HepG2 (cell line): ENCODE results near the gene C14orf119. TPM values are rescaled to one million over a fixed set of nuclear protein-coding genes. Genes with fewer than 3 reads are reported as not detected.

Source experiments
- ATRX ChIP-seq: sonication (generic); formaldehyde crosslinking; IDR thresholded peaks from 2 replicates; pipeline ENCODE4 v1.4.0; 2020; ENCODE audit warnings: missing genetic modification reagents, borderline replicate concordance
- BRD4 ChIP-seq: sonication (generic); formaldehyde crosslinking; IDR thresholded peaks from 2 replicates; pipeline ENCODE4 v1.4.0; 2020; ENCODE audit warnings: missing genetic modification reagents
- CC2D1A ChIP-seq: sonication (generic); formaldehyde crosslinking; IDR thresholded peaks from 2 replicates; pipeline ENCODE4 v1.8.1; 2023; ENCODE audit warnings: mild to moderate bottlenecking, missing genetic modification reagents
- CHCHD3 ChIP-seq: sonication (generic); formaldehyde crosslinking; IDR thresholded peaks from 2 replicates; pipeline ENCODE4 v1.8.0; 2022; ENCODE audit warnings: mild to moderate bottlenecking, missing genetic modification reagents, moderate library complexity
- CREM ChIP-seq, 2 experiments: sonication (generic) in 1 of 2; formaldehyde crosslinking in 1 of 2; IDR thresholded peaks; 2 replicates each; pipeline versions ENCODE4 v1.4.0 to v1.6.1; 2016 to 2020; ENCODE audit warnings: antibody characterized with exemption in 1 of 2, mild to moderate bottlenecking in 1 of 2, missing genetic modification reagents in 1 of 2
- HNF4G ChIP-seq, 2 experiments: sonication (generic) in 1 of 2; formaldehyde crosslinking in 1 of 2; IDR thresholded peaks; 2 replicates each; pipeline versions ENCODE4 v1.4.0 to v1.6.1; 2011 to 2020; ENCODE audit warnings: borderline replicate concordance in 2 of 2, low read depth in 2 of 2, mild to moderate bottlenecking in 2 of 2, low read length in 1 of 2, missing genetic modification reagents in 1 of 2, moderate library complexity in 1 of 2
- ISX ChIP-seq: sonication (generic); formaldehyde crosslinking; conservative IDR thresholded peaks from 2 replicates; pipeline ENCODE4 v1.5.0; 2020; ENCODE audit warnings: missing genetic modification reagents
- JUND ChIP-seq: sonication (generic); formaldehyde crosslinking; IDR thresholded peaks from 2 replicates; pipeline ENCODE4 v1.8.0; 2022; ENCODE audit warnings: mild to moderate bottlenecking, missing genetic modification reagents
- KDM4B ChIP-seq: sonication (generic); formaldehyde crosslinking; IDR thresholded peaks from 2 replicates; pipeline ENCODE4 v1.4.0; 2020; ENCODE audit warnings: missing genetic modification reagents
- KDM5A ChIP-seq: fragments of 200-600 bp; sonication (generic); IDR thresholded peaks from 2 replicates; pipeline ENCODE4 v1.7.0; 2018; ENCODE audit warnings: antibody characterized with exemption, mild to moderate bottlenecking, low read length, borderline replicate concordance
- MATR3 ChIP-seq: sonication (generic); formaldehyde crosslinking; IDR thresholded peaks from 2 replicates; pipeline ENCODE4 v1.4.0; 2020; ENCODE audit warnings: missing genetic modification reagents
- MTA1 ChIP-seq: sonication (generic); formaldehyde crosslinking; IDR thresholded peaks from 2 replicates; pipeline ENCODE4 v1.4.0; 2020; ENCODE audit warnings: missing genetic modification reagents, mild to moderate bottlenecking, borderline replicate concordance
- POLR2AphosphoS2 ChIP-seq: IDR thresholded peaks from 2 replicates; pipeline ENCODE4 v1.6.1; 2011; ENCODE audit warnings: low read depth, low read length, improper control_type of control experiment
- REXO4 ChIP-seq: sonication (generic); formaldehyde crosslinking; IDR thresholded peaks from 2 replicates; pipeline ENCODE4 v1.8.0; 2022; ENCODE audit warnings: missing genetic modification reagents, mild to moderate bottlenecking, borderline replicate concordance
- ZNF430 ChIP-seq: sonication (generic); formaldehyde crosslinking; IDR thresholded peaks from 2 replicates; pipeline ENCODE4 v1.9.0; 2021; ENCODE audit warnings: mild to moderate bottlenecking, missing genetic modification reagents
- ZNF530 ChIP-seq: sonication (generic); formaldehyde crosslinking; IDR thresholded peaks from 2 replicates; pipeline ENCODE4 v1.5.0; 2020; ENCODE audit warnings: low read depth, mild to moderate bottlenecking, missing genetic modification reagents
- ZSCAN12 ChIP-seq: sonication (generic); formaldehyde crosslinking; IDR thresholded peaks from 2 replicates; pipeline ENCODE4 v1.9.0; 2021; ENCODE audit warnings: mild to moderate bottlenecking, missing genetic modification reagents
- polyA plus RNA-seq, 8 experiments: library from polyadenylated mRNA; depleted of rRNA in 3 of 8; stranded (reverse) in 7 of 8; unstranded in 1 of 8; fragments of >200 nt; fragmentation: Illumina TruSeq in 4 of 8; extraction: Trizol in 4 of 8; gene quantifications; 2 replicates each; pipeline versions ENCODE4 v1.2.1 to v1.2.3, GENCODE V29; 2011 to 2016; ENCODE audit warnings: low read depth in 4 of 8, missing spikeins in 1 of 8, mixed read lengths in 1 of 8; ENCODE audit not compliant: insufficient read depth in 1 of 8
- total RNA-seq, 5 experiments: library from RNA; depleted of rRNA; stranded (reverse); fragments of >200 nt; fragmentation: Illumina TruSeq; extraction: Trizol; gene quantifications; 2 replicates each; pipeline ENCODE4 v1.2.3, GENCODE V29; 2016; ENCODE audit warnings: low read depth in 1 of 5
- TF ChIP-seq, protein P1 (sequence below): sonication (generic); formaldehyde crosslinking; IDR thresholded peaks from 2 replicates; pipeline ENCODE4 v1.5.0; 2020; ENCODE audit warnings: missing genetic modification reagents
- TF ChIP-seq, protein P2 (sequence below): sonication (generic); formaldehyde crosslinking; IDR thresholded peaks from 2 replicates; pipeline ENCODE4 v1.4.0; 2020; ENCODE audit warnings: mild to moderate bottlenecking, low read depth, missing genetic modification reagents
- TF ChIP-seq, protein P3 (sequence below): fragments of 450-650 bp; IDR thresholded peaks from 2 replicates; pipeline ENCODE4 v1.6.1; 2016
- TF ChIP-seq, protein P4 (sequence below), 2 experiments: IDR thresholded peaks; 2 replicates each; pipeline ENCODE4 v1.6.1; 2011 to 2012; ENCODE audit warnings: low read length in 2 of 2, borderline replicate concordance in 1 of 2, low read depth in 1 of 2, mild to moderate bottlenecking in 1 of 2, moderate library complexity in 1 of 2

Gene C14orf119
- total and polyA plus RNA-seq, 2 of the 13 experiments (the other 11 are each of a cell fraction or from before 2014, with no cell fraction given): 117 to 206 TPM

DNA sequence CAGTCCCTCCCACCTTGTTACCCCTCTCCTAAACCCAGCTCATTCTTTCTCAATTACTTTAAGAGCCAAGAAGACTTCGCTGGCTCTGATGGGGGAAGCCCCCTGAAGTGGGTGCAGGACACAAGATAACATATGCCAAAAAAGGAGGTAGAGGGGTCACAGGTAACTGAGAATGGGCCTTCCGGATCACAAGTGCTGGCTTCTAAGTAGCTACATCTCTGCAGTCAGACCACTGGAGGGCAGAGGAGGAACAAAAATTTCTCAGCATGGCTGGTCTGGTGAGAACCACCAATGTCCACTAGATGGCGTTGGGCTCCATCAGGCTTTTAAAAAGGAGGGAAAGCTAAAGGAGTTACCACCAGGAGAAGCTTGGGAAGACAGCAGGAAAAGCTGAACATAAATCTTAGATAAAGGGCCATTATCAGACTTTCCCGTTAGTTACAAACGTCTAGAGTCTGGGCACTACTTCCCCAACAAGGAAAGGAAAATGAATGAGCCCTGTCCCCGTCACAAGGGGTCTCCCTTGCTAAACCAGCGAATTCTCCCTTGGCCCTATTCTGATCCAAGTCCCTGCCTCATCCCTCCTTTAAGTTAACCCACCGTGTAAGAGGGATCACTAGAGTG, 26.4 kb upstream of the C14orf119 start (continued):
- TF ChIP-seq BRD4 (CRISPR knock-in tag): 0 out of 2 replicates have a peak, but pooled peaks have one; percentile 11
- TF ChIP-seq KDM5A: no peak
- TF ChIP-seq, protein P1, sequence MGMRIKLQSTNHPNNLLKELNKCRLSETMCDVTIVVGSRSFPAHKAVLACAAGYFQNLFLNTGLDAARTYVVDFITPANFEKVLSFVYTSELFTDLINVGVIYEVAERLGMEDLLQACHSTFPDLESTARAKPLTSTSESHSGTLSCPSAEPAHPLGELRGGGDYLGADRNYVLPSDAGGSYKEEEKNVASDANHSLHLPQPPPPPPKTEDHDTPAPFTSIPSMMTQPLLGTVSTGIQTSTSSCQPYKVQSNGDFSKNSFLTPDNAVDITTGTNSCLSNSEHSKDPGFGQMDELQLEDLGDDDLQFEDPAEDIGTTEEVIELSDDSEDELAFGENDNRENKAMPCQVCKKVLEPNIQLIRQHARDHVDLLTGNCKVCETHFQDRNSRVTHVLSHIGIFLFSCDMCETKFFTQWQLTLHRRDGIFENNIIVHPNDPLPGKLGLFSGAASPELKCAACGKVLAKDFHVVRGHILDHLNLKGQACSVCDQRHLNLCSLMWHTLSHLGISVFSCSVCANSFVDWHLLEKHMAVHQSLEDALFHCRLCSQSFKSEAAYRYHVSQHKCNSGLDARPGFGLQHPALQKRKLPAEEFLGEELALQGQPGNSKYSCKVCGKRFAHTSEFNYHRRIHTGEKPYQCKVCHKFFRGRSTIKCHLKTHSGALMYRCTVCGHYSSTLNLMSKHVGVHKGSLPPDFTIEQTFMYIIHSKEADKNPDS (CRISPR knock-in tag): no peak
- no peak for TF ChIP-seq POLR2AphosphoS2
- no peak for TF ChIP-seq ATRX (CRISPR knock-in tag)
- TF ChIP-seq CC2D1A (CRISPR knock-in tag): peak; percentile 96; the same call in 1 of the 2 replicates
- TF ChIP-seq KDM4B (CRISPR knock-in tag): peak; percentile 88; the same call in 1 of the 2 replicates
- TF ChIP-seq HNF4G (IDR thresholded peaks at IDR 0.05; ENCODE audit: borderline replicate concordance, low read depth, low read length): no peak
- no peak for TF ChIP-seq HNF4G (CRISPR knock-in tag; IDR thresholded peaks at IDR 0.05; ENCODE audit: borderline replicate concordance, low read depth)
- TF ChIP-seq JUND: no peak
- no peak for TF ChIP-seq ZSCAN12 (CRISPR knock-in tag)
- TF ChIP-seq, protein P2, sequence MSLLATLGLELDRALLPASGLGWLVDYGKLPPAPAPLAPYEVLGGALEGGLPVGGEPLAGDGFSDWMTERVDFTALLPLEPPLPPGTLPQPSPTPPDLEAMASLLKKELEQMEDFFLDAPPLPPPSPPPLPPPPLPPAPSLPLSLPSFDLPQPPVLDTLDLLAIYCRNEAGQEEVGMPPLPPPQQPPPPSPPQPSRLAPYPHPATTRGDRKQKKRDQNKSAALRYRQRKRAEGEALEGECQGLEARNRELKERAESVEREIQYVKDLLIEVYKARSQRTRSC (CRISPR knock-in tag): no peak; the same call in 1 of the 2 replicates
- TF ChIP-seq MATR3: no peak
- TF ChIP-seq, protein P3, sequence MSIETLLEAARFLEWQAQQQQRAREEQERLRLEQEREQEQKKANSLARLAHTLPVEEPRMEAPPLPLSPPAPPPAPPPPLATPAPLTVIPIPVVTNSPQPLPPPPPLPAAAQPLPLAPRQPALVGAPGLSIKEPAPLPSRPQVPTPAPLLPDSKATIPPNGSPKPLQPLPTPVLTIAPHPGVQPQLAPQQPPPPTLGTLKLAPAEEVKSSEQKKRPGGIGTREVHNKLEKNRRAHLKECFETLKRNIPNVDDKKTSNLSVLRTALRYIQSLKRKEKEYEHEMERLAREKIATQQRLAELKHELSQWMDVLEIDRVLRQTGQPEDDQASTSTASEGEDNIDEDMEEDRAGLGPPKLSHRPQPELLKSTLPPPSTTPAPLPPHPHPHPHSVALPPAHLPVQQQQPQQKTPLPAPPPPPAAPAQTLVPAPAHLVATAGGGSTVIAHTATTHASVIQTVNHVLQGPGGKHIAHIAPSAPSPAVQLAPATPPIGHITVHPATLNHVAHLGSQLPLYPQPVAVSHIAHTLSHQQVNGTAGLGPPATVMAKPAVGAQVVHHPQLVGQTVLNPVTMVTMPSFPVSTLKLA: no peak
- TF ChIP-seq CREM (IDR thresholded peaks at IDR 0.05): no peak
- TF ChIP-seq CREM (CRISPR knock-in tag; IDR thresholded peaks at IDR 0.05): no peak
- TF ChIP-seq, protein P4, sequence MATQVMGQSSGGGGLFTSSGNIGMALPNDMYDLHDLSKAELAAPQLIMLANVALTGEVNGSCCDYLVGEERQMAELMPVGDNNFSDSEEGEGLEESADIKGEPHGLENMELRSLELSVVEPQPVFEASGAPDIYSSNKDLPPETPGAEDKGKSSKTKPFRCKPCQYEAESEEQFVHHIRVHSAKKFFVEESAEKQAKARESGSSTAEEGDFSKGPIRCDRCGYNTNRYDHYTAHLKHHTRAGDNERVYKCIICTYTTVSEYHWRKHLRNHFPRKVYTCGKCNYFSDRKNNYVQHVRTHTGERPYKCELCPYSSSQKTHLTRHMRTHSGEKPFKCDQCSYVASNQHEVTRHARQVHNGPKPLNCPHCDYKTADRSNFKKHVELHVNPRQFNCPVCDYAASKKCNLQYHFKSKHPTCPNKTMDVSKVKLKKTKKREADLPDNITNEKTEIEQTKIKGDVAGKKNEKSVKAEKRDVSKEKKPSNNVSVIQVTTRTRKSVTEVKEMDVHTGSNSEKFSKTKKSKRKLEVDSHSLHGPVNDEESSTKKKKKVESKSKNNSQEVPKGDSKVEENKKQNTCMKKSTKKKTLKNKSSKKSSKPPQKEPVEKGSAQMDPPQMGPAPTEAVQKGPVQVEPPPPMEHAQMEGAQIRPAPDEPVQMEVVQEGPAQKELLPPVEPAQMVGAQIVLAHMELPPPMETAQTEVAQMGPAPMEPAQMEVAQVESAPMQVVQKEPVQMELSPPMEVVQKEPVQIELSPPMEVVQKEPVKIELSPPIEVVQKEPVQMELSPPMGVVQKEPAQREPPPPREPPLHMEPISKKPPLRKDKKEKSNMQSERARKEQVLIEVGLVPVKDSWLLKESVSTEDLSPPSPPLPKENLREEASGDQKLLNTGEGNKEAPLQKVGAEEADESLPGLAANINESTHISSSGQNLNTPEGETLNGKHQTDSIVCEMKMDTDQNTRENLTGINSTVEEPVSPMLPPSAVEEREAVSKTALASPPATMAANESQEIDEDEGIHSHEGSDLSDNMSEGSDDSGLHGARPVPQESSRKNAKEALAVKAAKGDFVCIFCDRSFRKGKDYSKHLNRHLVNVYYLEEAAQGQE (IDR thresholded peaks at IDR 0.05; ENCODE audit: borderline replicate concordance in 1 of 2, low read depth in 1 of 2, low read length in 2 of 2): no peak
- 0 out of 2 replicates have a peak, but pooled peaks have one; percentile 32 for TF ChIP-seq ISX (CRISPR knock-in tag)
- TF ChIP-seq ZNF530 (CRISPR knock-in tag): no peak
- no peak for TF ChIP-seq REXO4
- TF ChIP-seq CHCHD3 (CRISPR knock-in tag): no peak
- no peak for TF ChIP-seq MTA1 (CRISPR knock-in tag)
- TF ChIP-seq ZNF430 (CRISPR knock-in tag): no peak
